Measurements from ENCODE around the gene PYGB. TPM values are rescaled to one million over a fixed set of nuclear protein-coding genes. Genes with fewer than 3 reads are reported as not detected.

Gene PYGB
- total RNA-seq, 2 experiments from 2014 or later: 26.3 to 27.5 TPM

GRCh38 chr20:25236450-25237304 is 11.2 kb upstream of the PYGB start:
- no peak overlapping the region for H3K4me3 Mint-ChIP-seq
- no peaks in the 10 kb centered on the region for H3K4me1 ChIP-seq (ENCODE audit: insufficient read depth, low read length)
- H3K9me3 ChIP-seq (ENCODE audit: control insufficient read depth in 1 of 2, insufficient read depth in 1 of 2, low read length in 2 of 2): peaks cover 0 to 9% of the 10 kb centered on the region in 2 experiments
- no peaks in the 10 kb centered on the region for H3K36me3 Mint-ChIP-seq (ENCODE audit: low read depth)
- TF ChIP-seq, protein P1, sequence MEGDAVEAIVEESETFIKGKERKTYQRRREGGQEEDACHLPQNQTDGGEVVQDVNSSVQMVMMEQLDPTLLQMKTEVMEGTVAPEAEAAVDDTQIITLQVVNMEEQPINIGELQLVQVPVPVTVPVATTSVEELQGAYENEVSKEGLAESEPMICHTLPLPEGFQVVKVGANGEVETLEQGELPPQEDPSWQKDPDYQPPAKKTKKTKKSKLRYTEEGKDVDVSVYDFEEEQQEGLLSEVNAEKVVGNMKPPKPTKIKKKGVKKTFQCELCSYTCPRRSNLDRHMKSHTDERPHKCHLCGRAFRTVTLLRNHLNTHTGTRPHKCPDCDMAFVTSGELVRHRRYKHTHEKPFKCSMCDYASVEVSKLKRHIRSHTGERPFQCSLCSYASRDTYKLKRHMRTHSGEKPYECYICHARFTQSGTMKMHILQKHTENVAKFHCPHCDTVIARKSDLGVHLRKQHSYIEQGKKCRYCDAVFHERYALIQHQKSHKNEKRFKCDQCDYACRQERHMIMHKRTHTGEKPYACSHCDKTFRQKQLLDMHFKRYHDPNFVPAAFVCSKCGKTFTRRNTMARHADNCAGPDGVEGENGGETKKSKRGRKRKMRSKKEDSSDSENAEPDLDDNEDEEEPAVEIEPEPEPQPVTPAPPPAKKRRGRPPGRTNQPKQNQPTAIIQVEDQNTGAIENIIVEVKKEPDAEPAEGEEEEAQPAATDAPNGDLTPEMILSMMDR (IDR thresholded peaks at IDR 0.05): no peak
- H3K4me1 Mint-ChIP-seq (ENCODE audit: low read depth): no peaks in the 10 kb centered on the region
- ChIA-PET CTCF (no interaction called here), POLR2A (no interaction called here)
- peaks cover 6 to 10% of the 10 kb centered on the region in 2 experiments for H3K27me3 ChIP-seq (ENCODE audit: control insufficient read depth in 1 of 2, insufficient read depth in 2 of 2, low read length in 2 of 2)
- DNase-seq: no peak
- no peaks in the 10 kb centered on the region for H3K36me3 ChIP-seq (ENCODE audit: insufficient read depth, low read length)
- H3K9me3 Mint-ChIP-seq: no peaks in the 10 kb centered on the region
- no peak overlapping the region for H3K27ac Mint-ChIP-seq
- H3K4me3 ChIP-seq (ENCODE audit: low read length): no peak overlapping the region
- H3K27me3 Mint-ChIP-seq: peaks cover 30% of the 10 kb centered on the region
- no peak for ATAC-seq (ENCODE audit: poor library complexity)
- H3K27ac ChIP-seq (ENCODE audit: low read depth in 1 of 2, low read length in 2 of 2): no peak overlapping the region
- intact Hi-C loops (cut with DNase I, micrococcal nuclease): no loop called here

DNA sequence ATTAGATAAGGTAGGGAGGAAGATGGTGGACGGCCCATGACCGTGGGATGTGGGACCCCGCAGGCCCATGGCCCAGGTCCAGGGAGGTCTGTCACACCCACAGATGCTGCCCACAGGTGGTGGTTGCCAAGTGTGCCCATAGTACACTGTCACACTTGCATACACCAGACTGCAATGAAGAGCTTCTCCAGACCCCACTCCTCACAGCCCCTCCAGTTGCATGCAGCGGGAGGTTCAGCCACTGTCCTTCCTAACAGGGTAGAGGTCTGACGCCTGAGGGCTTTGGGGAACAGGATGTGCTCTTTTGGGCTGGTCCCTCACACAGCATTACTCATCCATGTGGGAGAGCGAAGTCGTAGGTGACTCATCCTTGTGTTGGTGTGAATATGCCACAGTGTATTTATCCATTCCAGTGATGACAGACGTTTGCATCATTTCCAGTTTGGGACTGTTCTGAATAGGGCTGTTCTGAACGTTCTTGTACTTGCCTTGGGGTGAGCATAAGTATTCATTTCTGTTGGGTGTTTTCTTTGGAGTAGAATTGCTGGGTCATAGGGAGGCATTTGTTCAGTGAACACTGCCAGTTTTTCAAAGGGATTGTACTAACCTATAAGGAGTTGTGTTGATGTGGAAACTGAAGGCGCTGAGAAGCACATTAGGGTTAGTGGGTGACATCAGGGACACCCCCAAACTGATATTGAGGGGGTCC is 10.1 kb upstream of the PYGB start:
- intact Hi-C loops (cut with DNase I, micrococcal nuclease): no loop called here
- Mint-ChIP-seq H3K4me1 (ENCODE audit: low read depth) (no peaks in the 10 kb centered on the region), H3K27me3 (peaks cover 30% of the 10 kb centered on the region), H3K9me3 (no peaks in the 10 kb centered on the region), H3K36me3 (ENCODE audit: low read depth) (no peaks in the 10 kb centered on the region), H3K27ac (no peak overlapping the region), H3K4me3 (no peak overlapping the region)
- H3K27ac ChIP-seq (ENCODE audit: low read depth in 1 of 2, low read length in 2 of 2): no peak overlapping the region
- ChIA-PET POLR2A (no interaction called here), CTCF (no interaction called here)
- TF ChIP-seq, protein P1 (IDR thresholded peaks at IDR 0.05): no peak
- H3K27me3 ChIP-seq (ENCODE audit: control insufficient read depth in 1 of 2, insufficient read depth in 2 of 2, low read length in 2 of 2): peaks cover 6 to 10% of the 10 kb centered on the region in 2 experiments
- no peaks in the 10 kb centered on the region for H3K4me1 ChIP-seq (ENCODE audit: insufficient read depth, low read length)
- peaks cover 0 to 9% of the 10 kb centered on the region in 2 experiments for H3K9me3 ChIP-seq (ENCODE audit: control insufficient read depth in 1 of 2, insufficient read depth in 1 of 2, low read length in 2 of 2)
- DNase-seq (peak in 3 of 14 experiments; percentile 35 to 74 (median 60)), ATAC-seq (ENCODE audit: poor library complexity) (peak; percentile 60)
- H3K4me3 ChIP-seq (ENCODE audit: low read length): no peak overlapping the region
- no peaks in the 10 kb centered on the region for H3K36me3 ChIP-seq (ENCODE audit: insufficient read depth, low read length)

- Mint-ChIP-seq H3K9me3 (no peaks in the 10 kb centered on the region), H3K27me3 (peaks cover 34% of the 10 kb centered on the region), H3K36me3 (ENCODE audit: low read depth) (no peaks in the 10 kb centered on the region), H3K4me1 (ENCODE audit: low read depth) (no peaks in the 10 kb centered on the region), H3K4me3 (no peak overlapping the region), H3K27ac (no peak overlapping the region)
- H3K36me3 ChIP-seq (ENCODE audit: insufficient read depth, low read length): no peaks in the 10 kb centered on the region
- TF ChIP-seq, protein P1 (IDR thresholded peaks at IDR 0.05): no peak
- H3K27ac ChIP-seq (ENCODE audit: low read depth in 1 of 2, low read length in 2 of 2): no peak overlapping the region
- no peak for DNase-seq
- POLR2A ChIA-PET: no interaction called here
- H3K27me3 ChIP-seq (ENCODE audit: control insufficient read depth in 1 of 2, insufficient read depth in 2 of 2, low read length in 2 of 2): peaks cover 6 to 10% of the 10 kb centered on the region in 2 experiments
- intact Hi-C loops (cut with DNase I, micrococcal nuclease): no loop called here
- H3K4me1 ChIP-seq (ENCODE audit: insufficient read depth, low read length): no peaks in the 10 kb centered on the region
- CTCF ChIA-PET: no interaction called here
- no peak for ATAC-seq (ENCODE audit: poor library complexity)
- no peak overlapping the region for H3K4me3 ChIP-seq (ENCODE audit: low read length)
- peaks cover 2 to 5% of the 10 kb centered on the region in 2 experiments for H3K9me3 ChIP-seq (ENCODE audit: control insufficient read depth in 1 of 2, insufficient read depth in 1 of 2, low read length in 2 of 2)
These were observed 9.4 kb upstream of the PYGB start for GRCh38 chr20:25238319-25239037.
